NT2/D1 (cell line): ENCODE measurements around the gene TOP3B.

ENCODE experiments used
- SUZ12 ChIP-seq: IDR thresholded peaks from 2 replicates; pipeline ENCODE4 v1.6.1; 2011; ENCODE audit not compliant: insufficient read length, insufficient read depth; ENCODE audit errors: extremely low read depth
- YY1 ChIP-seq: IDR thresholded peaks from 2 replicates; pipeline ENCODE4 v1.6.1; 2011; ENCODE audit not compliant: insufficient read length, insufficient read depth

GRCh38 chr22:21917181-21917958 is 65.2 kb downstream of the TOP3B start:
- no peak for TF ChIP-seq SUZ12
- TF ChIP-seq YY1 = no peak
